Ureter (tissue), 1 donor: Measurements from ENCODE around the gene RASSF7. TPM values are rescaled to one million over a fixed set of nuclear protein-coding genes. Genes with fewer than 3 reads are reported as not detected.
A peak's percentile ranks its signal among the peaks of the same experiment; 100 is the strongest.

Source experiments
- DNase-seq: peaks from one replicate; pipeline ENCODE4 v3.0.0-alpha.2; 2020; ENCODE audit warnings: low spot score
- total RNA-seq: library from RNA; stranded (reverse); gene quantifications from one replicate; pipeline ENCODE4 v1.2.4, GENCODE V29; 2023
- donor health status: DM: yes; HTN: yes; CAD: no.

Gene RASSF7
- total RNA-seq, 1 donor from 2014 or later: 54.9 TPM

DNA sequence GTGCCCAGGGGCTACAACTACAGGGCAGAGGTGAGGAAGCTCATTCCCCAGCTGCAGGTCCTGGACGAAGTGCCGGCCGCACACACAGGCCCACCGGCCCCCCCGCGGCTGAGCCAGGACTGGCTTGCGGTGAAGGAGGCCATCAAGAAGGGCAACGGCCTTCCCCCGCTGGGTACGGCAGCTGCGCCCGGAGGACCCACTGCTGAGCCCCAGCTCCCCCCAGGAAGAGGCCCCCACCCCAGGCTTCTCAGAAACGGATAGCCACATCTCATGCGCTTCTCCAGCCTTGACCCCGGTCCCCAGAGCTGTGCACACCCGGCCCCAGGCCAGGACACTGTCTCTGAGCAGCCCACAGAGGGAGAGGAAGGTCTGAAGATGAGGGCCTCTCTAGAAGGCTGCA lies 9.6 kb upstream of the RASSF7 start:
- no peak for DNase-seq

GRCh38 chr11:551596-551995 lies 9.2 kb upstream of the RASSF7 start:
- no peak for DNase-seq

DNA sequence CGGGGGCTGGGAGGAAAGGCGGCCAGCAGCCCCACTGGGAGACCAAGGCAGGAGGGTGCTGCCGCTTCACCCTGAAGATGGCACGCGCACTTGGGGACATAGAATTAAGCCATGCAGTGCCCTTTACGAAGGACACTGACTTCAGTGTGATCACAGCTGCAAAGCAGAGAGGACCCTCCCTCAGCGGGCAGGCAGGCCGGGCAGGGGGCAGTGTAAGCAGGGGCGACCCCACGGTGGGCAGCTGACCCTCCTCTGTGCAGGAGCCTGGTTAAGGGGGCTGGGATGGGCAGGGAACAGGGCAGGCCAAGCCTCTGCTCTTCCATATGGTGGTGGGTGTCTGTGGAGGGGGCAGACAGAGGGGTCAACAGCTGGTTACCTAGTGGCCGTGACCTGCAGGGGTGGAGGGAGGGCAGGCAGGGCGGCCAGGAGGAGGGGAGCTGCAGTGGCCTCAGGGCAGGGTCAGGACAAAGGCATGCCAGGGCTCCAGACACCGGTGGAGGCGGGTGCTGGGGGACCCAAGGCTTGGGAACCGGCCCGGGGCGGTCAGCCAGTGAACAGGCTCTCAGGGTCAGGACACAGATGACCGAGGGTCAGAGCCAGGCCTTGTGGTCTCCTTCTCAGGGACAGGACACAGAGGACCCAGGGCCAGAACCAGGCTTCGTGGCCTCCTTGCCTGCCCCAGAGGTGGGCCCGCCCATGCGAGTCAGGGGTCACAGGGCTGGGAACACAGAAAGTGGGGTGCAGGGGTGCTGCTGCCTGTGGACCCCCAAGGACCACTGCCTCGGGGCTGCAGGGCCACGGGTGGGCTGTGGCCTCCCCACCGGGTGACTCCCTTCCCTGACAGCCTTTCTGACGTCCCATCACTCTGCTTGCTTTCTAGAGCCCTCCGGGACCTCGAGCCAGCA lies 7.4 kb upstream of the RASSF7 start:
- no peak for DNase-seq

DNA sequence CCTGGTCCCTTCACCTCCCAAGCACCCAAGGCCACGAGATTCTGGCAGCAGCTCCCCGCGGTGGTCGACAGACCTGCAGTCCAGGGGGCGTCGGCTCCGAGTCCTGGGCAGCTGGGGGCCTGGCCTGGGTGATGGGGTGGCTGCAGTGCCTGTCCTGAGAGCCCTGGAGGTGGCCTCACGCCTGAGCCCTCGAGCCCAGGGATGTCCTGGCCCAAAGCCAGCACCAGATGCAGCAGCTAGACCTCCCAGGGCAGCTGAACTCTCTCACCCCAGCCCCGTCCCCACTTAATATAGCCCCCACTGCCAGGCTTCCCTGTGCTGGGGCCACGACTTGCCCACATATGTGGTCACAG lies 6.8 kb upstream of the RASSF7 start:
- DNase-seq: no peak

DNA sequence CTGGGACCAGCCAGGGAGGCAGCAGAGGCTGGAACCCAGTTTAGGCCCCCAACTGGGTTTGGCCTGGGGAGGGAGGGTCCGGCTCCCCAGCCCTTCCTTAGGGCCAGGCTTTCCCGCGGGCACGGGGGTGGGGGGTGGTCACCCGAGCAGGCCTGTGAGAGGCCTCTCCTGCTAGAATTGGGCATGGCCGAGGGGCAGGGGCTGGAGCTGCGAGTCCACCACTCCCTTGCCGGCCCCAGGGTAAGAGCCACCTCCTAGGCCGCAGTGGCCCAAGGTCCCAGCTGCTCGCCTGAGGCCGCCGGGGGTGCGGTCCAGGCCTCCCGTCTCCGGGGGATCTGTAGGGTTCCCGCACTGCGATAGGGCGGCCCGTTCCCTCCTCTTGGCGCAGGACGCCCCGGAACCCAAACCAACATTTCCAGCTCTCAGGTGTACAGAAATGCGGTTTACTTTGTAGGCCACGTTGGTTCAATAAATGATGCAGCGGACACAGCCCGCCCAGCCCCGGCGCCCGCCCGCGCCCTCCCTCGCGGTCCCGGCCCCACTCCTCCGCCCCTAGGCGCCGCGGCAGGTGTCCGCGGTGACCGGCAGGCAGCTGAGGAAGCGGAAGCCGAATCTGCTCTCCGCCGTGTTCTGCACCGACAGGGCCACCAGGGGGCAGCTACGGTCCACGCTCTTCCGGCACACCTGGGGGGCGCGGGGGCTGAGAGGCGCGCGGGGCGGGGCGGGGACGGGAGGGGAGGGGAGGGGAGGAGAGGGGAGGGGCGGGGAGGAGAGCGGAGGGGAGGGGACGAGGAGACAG lies 6.1 kb upstream of the RASSF7 start:
- no peak for DNase-seq

DNA sequence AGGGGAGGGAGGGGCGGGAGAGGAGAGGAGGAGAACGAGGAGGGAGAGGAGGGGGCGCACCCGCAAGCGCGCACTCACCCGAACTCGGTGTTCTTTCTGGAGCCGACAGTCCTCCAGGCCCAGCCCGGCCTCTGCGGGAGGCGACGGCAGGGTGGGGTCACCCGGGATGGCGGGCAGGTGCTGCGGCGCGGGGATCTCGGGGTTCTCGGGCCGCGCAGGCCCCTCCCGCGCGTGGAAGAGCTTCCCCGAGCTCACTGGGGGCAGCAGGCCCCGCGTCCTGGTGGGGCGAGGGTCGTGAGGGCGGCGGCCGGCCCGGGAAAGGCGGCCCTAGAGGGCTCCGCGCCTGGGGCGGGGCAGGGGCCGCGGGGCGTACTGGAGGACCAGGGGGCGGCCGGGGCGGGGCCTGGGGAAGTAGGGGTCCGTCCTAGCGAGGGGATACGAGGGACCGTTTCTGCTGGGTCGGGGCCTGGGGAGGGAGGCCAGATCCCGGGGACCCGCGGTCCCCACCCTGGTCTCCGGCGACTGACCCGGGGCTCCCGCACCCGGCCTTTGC lies 5.5 kb upstream of the RASSF7 start:
- no peak for DNase-seq

GRCh38 chr11:555780-556661 lies 4.7 kb upstream of the RASSF7 start:
- no peak for DNase-seq

DNA sequence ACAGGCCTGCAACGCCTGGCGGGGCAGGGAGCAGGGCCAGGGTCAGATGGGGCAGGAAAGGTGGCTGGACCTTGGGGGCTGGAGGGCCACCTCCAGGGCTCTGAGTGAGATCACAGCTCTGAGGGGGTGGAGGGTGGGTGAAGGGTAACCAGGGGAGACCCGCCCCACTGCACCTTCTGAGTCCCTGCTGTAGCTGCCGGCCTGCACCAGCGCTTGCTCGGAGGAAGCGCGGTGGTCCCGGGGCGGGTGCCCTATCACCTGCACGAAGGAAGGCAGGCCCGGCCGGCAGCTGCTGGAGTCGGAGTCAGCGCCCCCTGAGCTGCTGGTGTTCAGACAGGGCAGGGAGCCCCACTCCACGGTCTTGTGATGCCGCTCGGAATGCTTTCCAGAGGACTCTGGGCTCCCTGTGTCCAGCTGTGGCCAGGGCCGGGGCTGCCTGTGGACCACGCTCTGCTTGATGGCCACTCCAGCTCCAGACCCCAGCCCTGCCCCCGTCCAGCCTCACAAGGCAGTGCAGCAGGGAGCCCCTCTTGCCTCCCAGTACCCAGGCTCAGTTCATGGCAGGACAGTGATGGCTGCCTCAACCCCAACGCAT lies 4.0 kb upstream of the RASSF7 start:
- DNase-seq: no peak

DNA sequence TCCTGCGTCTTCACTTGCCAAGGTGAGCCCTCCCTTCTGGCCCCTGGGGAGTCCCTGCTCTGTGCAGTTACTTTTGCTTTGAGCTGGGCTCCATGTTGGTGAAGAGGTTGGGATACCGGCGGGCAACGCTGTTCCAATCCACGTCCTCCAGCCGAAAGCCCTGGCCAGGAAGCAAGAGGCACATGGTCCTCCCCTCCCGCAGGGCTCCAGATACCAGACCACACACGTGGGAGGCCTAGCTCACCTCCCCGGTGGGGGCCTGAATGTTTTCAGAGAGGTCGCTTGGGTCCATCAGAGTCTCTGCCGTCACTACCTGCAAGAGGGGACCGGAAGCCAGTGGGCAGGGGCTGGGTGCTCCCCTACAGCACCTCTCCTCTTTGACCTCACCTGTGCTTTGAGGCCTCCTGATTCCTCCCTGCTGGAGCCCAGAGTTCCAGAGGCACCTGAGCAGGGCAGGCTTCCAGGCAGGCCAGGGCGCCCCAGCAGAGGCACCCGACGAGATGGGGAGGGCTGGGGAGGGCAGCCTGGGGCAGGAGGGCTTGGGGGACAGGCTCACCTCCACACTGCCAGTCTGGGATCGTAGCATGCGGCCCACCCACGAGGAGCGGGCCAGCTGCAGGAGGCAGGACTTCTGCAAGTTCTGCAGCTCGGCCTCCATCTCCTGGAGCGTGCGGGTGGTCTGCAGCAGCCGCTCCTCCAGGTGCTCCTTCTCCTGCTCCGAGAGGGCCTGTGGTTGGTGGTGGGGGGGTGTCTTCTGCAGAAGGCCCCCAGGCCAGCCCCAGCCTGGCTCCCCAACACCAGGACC lies 3.2 kb upstream of the RASSF7 start:
- DNase-seq: no peak

GRCh38 chr11:558503-558902 lies 2.3 kb upstream of the RASSF7 start:
- DNase-seq: no peak

DNA sequence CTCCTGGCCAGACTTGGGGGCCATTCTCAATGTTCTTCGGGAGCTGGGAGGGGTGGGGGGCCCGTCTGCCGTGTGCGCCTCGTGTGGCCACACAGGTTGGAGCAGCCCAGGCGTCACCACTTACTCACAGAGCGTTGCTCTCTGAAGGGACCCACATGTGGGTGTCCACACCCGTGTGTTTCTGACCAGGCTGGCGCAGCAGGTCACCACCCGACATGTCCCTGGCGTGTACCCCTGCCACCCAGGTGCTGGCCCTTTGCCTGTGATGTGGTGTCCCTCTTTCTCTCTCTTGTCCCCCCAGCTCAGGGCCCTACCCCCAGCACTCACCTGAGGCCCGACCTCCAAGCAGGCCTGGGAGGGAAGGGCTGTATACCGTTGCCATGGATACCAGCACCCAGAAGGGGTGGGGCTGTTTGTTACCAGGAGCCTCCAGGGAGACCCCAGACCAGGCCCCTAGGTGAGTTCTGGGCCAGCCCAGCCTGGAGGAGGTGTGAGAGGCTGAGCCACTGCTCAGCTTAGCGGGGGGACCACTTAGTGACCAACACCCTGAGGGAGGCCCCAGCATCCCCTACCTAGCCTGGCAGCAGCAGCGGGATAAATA lies 1.6 kb upstream of the RASSF7 start:
- no peak for DNase-seq

GRCh38 chr11:559712-560304 lies 962 bp upstream of the RASSF7 start:
- DNase-seq: peak; percentile 58

- peak; percentile 87 for DNase-seq
Measured at GRCh38 chr11:561148-562003, 606 bp downstream of the RASSF7 start.

- DNase-seq: no peak
Measured at GRCh38 chr11:562046-562645, 1.4 kb downstream of the RASSF7 start.

- peak; percentile 47 for DNase-seq
Measured at GRCh38 chr11:563066-563811, 2.5 kb downstream of the RASSF7 start.

DNA sequence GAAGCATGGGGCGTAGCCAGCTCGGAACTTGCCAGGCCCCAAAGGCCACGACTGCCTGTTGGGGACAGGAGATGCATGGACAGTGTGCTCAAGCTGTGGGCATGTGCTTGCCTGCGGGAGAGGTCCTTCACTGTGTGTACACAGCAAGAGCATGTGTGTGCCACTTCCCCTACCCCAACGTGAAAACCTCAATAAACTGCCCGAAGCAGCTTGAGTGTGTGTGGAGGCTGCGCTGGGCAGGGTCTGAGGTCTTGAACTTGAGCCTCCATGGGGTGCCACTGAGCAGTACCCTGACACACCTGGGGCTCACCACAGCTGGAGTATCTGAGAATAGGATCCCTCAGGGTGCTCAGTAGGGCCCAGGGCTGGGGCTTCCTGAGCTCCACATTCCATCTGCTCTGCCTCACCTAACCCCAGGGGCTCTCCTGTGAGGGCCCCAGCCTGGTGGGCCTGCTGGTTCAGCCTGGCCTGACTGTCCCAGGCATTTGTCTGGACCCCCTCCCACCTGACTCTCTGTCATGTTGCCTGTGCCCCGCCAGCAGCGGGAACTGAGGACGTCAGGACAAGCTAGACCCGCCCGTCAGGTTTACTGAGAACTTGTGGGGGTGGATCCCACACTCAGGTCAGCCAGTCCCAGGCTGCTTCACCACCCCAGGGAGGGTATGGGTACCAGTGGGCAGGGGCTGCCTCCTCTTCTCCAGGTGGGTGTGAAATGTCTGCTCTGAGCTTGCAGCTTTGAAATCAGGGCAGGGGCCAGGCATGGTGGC lies 3.2 kb downstream of the RASSF7 start:
- peak; percentile 69 for DNase-seq
